Measurements from ENCODE around the gene ADGRL3.
"Not testable (repeated sequence)": the region's sequence is repeated elsewhere in the genome, so short reads cannot be mapped to it uniquely, and the experiment has no call there.

ADGRL3 gene

GRCh38 chr4:61752617-61753016 lies 552.5 kb downstream of the ADGRL3 start:
- H4K20me1 ChIP-seq (ENCODE audit: insufficient read depth): no peaks in the 10 kb centered on the region
- no peak overlapping the region for H3K4me3 ChIP-seq (IDR thresholded peaks at IDR 0.05; ENCODE audit: insufficient read depth, low read depth, low read length)
- H3K79me2 ChIP-seq (ENCODE audit: insufficient read depth, low read depth): no peaks in the 10 kb centered on the region
- H3K27me3 ChIP-seq (ENCODE audit: insufficient read depth, low read depth): no peaks in the 10 kb centered on the region
- no peaks in the 10 kb centered on the region for H3K36me3 ChIP-seq (ENCODE audit: insufficient read depth)
- H2AFZ ChIP-seq (ENCODE audit: low read depth): no peak overlapping the region
- no peak overlapping the region for H3K27ac ChIP-seq
- H3K4me2 ChIP-seq: no peak overlapping the region
- H3K4me1 ChIP-seq (ENCODE audit: low read depth, poor library complexity, severe bottlenecking): no peaks in the 10 kb centered on the region
- TF ChIP-seq CTCF (conservative IDR thresholded peaks at IDR 0.05; ENCODE audit: low read depth, low read length): no peak
- no peak overlapping the region for H3K9ac ChIP-seq

- Histone ChIP-seq H3K4me3 (IDR thresholded peaks at IDR 0.05; ENCODE audit: insufficient read depth, low read depth, low read length) (no peak overlapping the region), H3K9ac (no peak overlapping the region), H3K27me3 (ENCODE audit: insufficient read depth, low read depth) (no peaks in the 10 kb centered on the region), H2AFZ (ENCODE audit: low read depth) (no peak overlapping the region), H4K20me1 (ENCODE audit: insufficient read depth) (no peaks in the 10 kb centered on the region), H3K4me1 (ENCODE audit: low read depth, poor library complexity, severe bottlenecking) (no peaks in the 10 kb centered on the region), H3K79me2 (ENCODE audit: insufficient read depth, low read depth) (no peaks in the 10 kb centered on the region), H3K36me3 (ENCODE audit: insufficient read depth) (no peaks in the 10 kb centered on the region), H3K4me2 (no peak overlapping the region), H3K27ac (no peak overlapping the region)
- no peak for TF ChIP-seq CTCF (conservative IDR thresholded peaks at IDR 0.05; ENCODE audit: low read depth, low read length)
Measured at GRCh38 chr4:61753739-61754138, 553.6 kb downstream of the ADGRL3 start.

GRCh38 chr4:61756937-61757336 lies 556.8 kb downstream of the ADGRL3 start:
- H3K79me2 ChIP-seq (ENCODE audit: insufficient read depth, low read depth); H3K4me1 ChIP-seq (ENCODE audit: low read depth, poor library complexity, severe bottlenecking); H3K9ac ChIP-seq; H3K4me3 ChIP-seq (IDR thresholded peaks at IDR 0.05; ENCODE audit: insufficient read depth, low read depth, low read length); H3K27ac ChIP-seq; H2AFZ ChIP-seq (ENCODE audit: low read depth); H4K20me1 ChIP-seq (ENCODE audit: insufficient read depth); H3K4me2 ChIP-seq; H3K27me3 ChIP-seq (ENCODE audit: insufficient read depth, low read depth); H3K36me3 ChIP-seq (ENCODE audit: insufficient read depth): not testable (repeated sequence)

GRCh38 chr4:61757983-61758382 lies 557.9 kb downstream of the ADGRL3 start:
- H3K4me1 ChIP-seq (ENCODE audit: low read depth, poor library complexity, severe bottlenecking); H4K20me1 ChIP-seq (ENCODE audit: insufficient read depth); H3K79me2 ChIP-seq (ENCODE audit: insufficient read depth, low read depth); H3K4me3 ChIP-seq (IDR thresholded peaks at IDR 0.05; ENCODE audit: insufficient read depth, low read depth, low read length); H3K27ac ChIP-seq; H3K36me3 ChIP-seq (ENCODE audit: insufficient read depth); H2AFZ ChIP-seq (ENCODE audit: low read depth); H3K4me2 ChIP-seq; H3K9ac ChIP-seq; H3K27me3 ChIP-seq (ENCODE audit: insufficient read depth, low read depth): not testable (repeated sequence)

GRCh38 chr4:61758596-61758995 lies 558.5 kb downstream of the ADGRL3 start:
- H3K4me3 ChIP-seq (IDR thresholded peaks at IDR 0.05; ENCODE audit: insufficient read depth, low read depth, low read length): not testable (repeated sequence)

GRCh38 chr4:61759245-61759644 lies 559.1 kb downstream of the ADGRL3 start:
- H4K20me1 ChIP-seq (ENCODE audit: insufficient read depth); H3K36me3 ChIP-seq (ENCODE audit: insufficient read depth); H3K4me3 ChIP-seq (IDR thresholded peaks at IDR 0.05; ENCODE audit: insufficient read depth, low read depth, low read length): not testable (repeated sequence)

More at GRCh38 chr4:61758596-61758995, 558.5 kb downstream of the ADGRL3 start:
- H3K36me3 ChIP-seq (ENCODE audit: insufficient read depth); H3K9ac ChIP-seq; H3K27ac ChIP-seq; H3K27me3 ChIP-seq (ENCODE audit: insufficient read depth, low read depth); H2AFZ ChIP-seq (ENCODE audit: low read depth); H3K4me1 ChIP-seq (ENCODE audit: low read depth, poor library complexity, severe bottlenecking); H4K20me1 ChIP-seq (ENCODE audit: insufficient read depth); H3K4me2 ChIP-seq; H3K79me2 ChIP-seq (ENCODE audit: insufficient read depth, low read depth): not testable (repeated sequence)

GRCh38 chr4:61759885-61760284 lies 559.8 kb downstream of the ADGRL3 start:
- H3K9ac ChIP-seq; H4K20me1 ChIP-seq (ENCODE audit: insufficient read depth); H2AFZ ChIP-seq (ENCODE audit: low read depth); H3K79me2 ChIP-seq (ENCODE audit: insufficient read depth, low read depth); H3K4me3 ChIP-seq (IDR thresholded peaks at IDR 0.05; ENCODE audit: insufficient read depth, low read depth, low read length); H3K36me3 ChIP-seq (ENCODE audit: insufficient read depth); H3K4me1 ChIP-seq (ENCODE audit: low read depth, poor library complexity, severe bottlenecking); H3K4me2 ChIP-seq; H3K27ac ChIP-seq; H3K27me3 ChIP-seq (ENCODE audit: insufficient read depth, low read depth): not testable (repeated sequence)

More at GRCh38 chr4:61759245-61759644, 559.1 kb downstream of the ADGRL3 start:
- not testable (repeated sequence) for H3K4me1 ChIP-seq (ENCODE audit: low read depth, poor library complexity, severe bottlenecking); H3K27me3 ChIP-seq (ENCODE audit: insufficient read depth, low read depth); H2AFZ ChIP-seq (ENCODE audit: low read depth); H3K9ac ChIP-seq; H3K27ac ChIP-seq; H3K4me2 ChIP-seq; H3K79me2 ChIP-seq (ENCODE audit: insufficient read depth, low read depth)
